A673 (cell line): ENCODE measurements around the gene SPI1. TPM values are rescaled to one million over a fixed set of nuclear protein-coding genes. Genes with fewer than 3 reads are reported as not detected.

Source experiments
- BruUV-seq: library from RNA; stranded (reverse); fragments of 400-500 nt; replicated peaks from 2 replicates; lab custom pipeline; 2021; lab: Mats Ljungman, UMichigan
- CTCF ChIA-PET: fragments of 300-600 bp; sonication (Branson Sonifier 250); formaldehyde crosslinking; loops from one replicate; lab custom pipeline; 2022; ENCODE audit warnings: antibody characterized with exemption; lab: Charles Lee
- POLR2A ChIA-PET: fragments of 300-600 bp; sonication (Branson Sonifier 250); formaldehyde crosslinking; loops from one replicate; lab custom pipeline; 2022; ENCODE audit warnings: antibody characterized with exemption; ENCODE audit not compliant: low non-redundant PET; lab: Charles Lee
- DNase-seq: peaks from one replicate; pipeline ENCODE4 v3.0.0-alpha.2; 2015; ENCODE audit warnings: low spot score
- H3K27ac ChIP-seq: fragments of 200-600 bp; sonication (generic); 2 replicates; pipeline ENCODE4 v1.5.1; 2016; ENCODE audit warnings: mixed run types, low read depth, mild to moderate bottlenecking, mixed read lengths, antibody characterized with exemption, low read length; ENCODE audit not compliant: poor library complexity, severe bottlenecking
- H3K27me3 ChIP-seq: fragments of 200-600 bp; sonication (generic); replicated peaks from 2 replicates; pipeline ENCODE4 v1.6.1; 2017; ENCODE audit warnings: mixed run types, low read depth, mild to moderate bottlenecking, mixed read lengths, antibody characterized with exemption, low read length; ENCODE audit not compliant: insufficient read depth, poor library complexity
- H3K36me3 ChIP-seq: fragments of 200-600 bp; sonication (generic); 2 replicates; pipeline ENCODE4 v1.6.1; 2016; ENCODE audit warnings: mixed run types, mild to moderate bottlenecking, mixed read lengths, antibody characterized with exemption, low read length; ENCODE audit not compliant: insufficient read depth, poor library complexity, severe bottlenecking
- H3K4me1 ChIP-seq: fragments of 200-600 bp; sonication (generic); 2 replicates; pipeline ENCODE4 v1.6.1; 2017; ENCODE audit warnings: mixed run types, mild to moderate bottlenecking, mixed read lengths, antibody characterized with exemption, low read length; ENCODE audit not compliant: insufficient read depth, poor library complexity, severe bottlenecking
- H3K4me3 ChIP-seq: fragments of 200-600 bp; sonication (generic); 2 replicates; pipeline ENCODE4 v1.5.1; 2016; ENCODE audit warnings: low read depth, mixed run types, mild to moderate bottlenecking, mixed read lengths, low read length; ENCODE audit not compliant: poor library complexity, severe bottlenecking
- H3K9me3 ChIP-seq: fragments of 200-600 bp; sonication (generic); 2 replicates; pipeline ENCODE4 v1.6.1; 2016; ENCODE audit warnings: mixed run types, low read depth, mild to moderate bottlenecking, mixed read lengths, antibody characterized with exemption, low read length; ENCODE audit not compliant: poor library complexity, severe bottlenecking
- EZH2 ChIP-seq: fragments of 200-600 bp; sonication (generic); IDR thresholded peaks from 2 replicates; pipeline ENCODE4 v1.6.1; 2017; ENCODE audit warnings: borderline replicate concordance, low read depth, mild to moderate bottlenecking, mixed read lengths, antibody characterized with exemption, low read length; ENCODE audit not compliant: poor library complexity, severe bottlenecking
- intact Hi-C: fragments of 100-400 bp; cut with micrococcal nuclease; formaldehyde crosslinking; loops from one replicate; pipeline ENCODE4 v1.10.0; 2022; ENCODE audit not compliant: unreplicated experiment
- total RNA-seq: library from RNA; stranded (reverse); gene quantifications from 2 replicates; pipeline ENCODE4 v1.2.3, GENCODE V29; 2021
- TF ChIP-seq, protein P1 (sequence below): fragments of 300-800, 200-600 bp; sonication (generic); conservative IDR thresholded peaks from 2 replicates; pipeline ENCODE4 v1.5.1; 2017; ENCODE audit warnings: low read depth, mild to moderate bottlenecking, antibody characterized with exemption, low read length, moderate library complexity, mixed read lengths

SPI1 gene
- total RNA-seq, 1 experiment from 2014 or later: not detected

DNA sequence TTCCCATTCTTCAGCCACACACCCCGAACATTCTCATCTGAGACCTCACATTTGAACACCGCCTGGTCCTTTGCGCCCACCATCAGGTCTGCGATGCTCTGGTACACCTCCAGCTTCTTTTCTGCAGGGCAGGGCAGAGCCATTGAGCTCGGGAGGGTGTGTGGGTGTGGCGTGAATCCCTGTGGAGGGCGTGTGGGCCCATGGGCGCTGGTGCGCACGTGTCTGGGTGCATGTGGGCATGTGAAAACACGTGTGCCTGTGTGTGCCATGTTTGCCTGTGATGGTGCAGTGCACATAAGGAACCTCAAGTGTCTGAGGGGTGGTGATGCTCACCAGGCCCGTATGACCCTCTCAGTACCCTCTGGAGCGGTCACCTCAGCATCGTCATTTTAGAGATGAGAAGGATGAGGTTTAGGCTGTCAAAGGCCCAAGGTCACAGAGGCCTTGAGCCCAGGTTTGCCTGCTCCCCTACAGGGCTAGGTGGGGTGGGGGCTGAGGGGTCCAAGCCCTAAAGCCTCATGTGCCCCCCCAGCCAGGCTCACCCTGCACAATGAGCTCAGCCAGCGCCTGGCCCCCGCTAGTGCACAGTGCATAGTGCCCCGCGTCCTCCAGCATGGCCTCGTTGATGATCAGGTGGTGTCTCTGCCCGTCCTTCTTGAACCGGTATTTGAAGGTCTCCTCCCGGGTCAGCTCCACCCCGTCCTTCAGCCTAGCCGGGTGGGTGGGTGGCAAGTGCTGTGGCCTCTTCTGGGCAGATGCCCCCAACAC lies 36.1 kb downstream of the SPI1 start:
- TF ChIP-seq, protein P1, sequence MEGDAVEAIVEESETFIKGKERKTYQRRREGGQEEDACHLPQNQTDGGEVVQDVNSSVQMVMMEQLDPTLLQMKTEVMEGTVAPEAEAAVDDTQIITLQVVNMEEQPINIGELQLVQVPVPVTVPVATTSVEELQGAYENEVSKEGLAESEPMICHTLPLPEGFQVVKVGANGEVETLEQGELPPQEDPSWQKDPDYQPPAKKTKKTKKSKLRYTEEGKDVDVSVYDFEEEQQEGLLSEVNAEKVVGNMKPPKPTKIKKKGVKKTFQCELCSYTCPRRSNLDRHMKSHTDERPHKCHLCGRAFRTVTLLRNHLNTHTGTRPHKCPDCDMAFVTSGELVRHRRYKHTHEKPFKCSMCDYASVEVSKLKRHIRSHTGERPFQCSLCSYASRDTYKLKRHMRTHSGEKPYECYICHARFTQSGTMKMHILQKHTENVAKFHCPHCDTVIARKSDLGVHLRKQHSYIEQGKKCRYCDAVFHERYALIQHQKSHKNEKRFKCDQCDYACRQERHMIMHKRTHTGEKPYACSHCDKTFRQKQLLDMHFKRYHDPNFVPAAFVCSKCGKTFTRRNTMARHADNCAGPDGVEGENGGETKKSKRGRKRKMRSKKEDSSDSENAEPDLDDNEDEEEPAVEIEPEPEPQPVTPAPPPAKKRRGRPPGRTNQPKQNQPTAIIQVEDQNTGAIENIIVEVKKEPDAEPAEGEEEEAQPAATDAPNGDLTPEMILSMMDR: no peak
- no peak for TF ChIP-seq EZH2
- Histone ChIP-seq H3K27ac (no peak overlapping the region), H3K9me3 (no peaks in the 10 kb centered on the region), H3K4me3 (no peak overlapping the region), H3K27me3 (no peaks in the 10 kb centered on the region), H3K4me1 (no peaks in the 10 kb centered on the region), H3K36me3 (no peaks in the 10 kb centered on the region)
- no peak for DNase-seq
- CTCF ChIA-PET: no interaction called here
- intact Hi-C loops: no loop called here
- POLR2A ChIA-PET: no interaction called here
- BruUV-seq: no TSS peak

DNA sequence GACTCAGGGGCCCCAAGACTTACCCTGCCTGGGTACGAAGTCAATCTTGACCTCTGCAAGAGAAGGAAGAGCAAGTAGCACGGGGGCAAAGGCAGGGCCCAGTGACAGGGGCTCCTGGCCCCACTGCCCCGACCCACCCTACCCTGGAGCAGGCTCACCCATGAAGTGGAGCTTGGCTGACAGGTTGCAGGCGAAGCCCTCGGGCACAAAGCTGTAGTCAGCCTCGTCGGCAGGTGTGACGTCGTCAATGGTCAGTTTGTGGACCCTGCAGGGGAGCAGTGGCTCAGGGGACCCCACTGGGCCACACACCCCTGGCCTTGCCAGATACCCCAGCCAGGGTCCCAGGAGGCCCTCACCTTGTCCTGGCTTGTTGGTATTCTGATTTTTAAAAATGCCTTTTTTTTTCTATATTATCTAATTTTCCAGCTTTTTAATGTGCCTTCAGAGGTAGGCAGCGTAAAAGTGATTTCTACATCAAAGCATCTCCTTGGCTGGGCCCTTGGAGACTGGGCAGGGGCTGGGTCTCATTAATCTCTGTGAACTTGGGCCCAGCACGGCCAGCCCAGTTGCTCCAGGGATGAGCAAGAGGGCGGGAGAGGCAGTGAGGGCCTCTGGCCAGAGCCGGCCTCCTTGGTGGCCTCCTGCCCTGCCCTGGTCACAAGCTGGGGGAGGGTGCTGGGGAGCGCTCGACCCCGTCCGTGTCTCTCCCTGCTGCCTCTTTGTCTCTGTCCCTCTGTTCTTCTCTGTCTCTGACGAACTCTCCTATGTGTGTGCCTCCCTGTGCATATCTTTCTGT lies 37.2 kb downstream of the SPI1 start:
- H3K4me3 ChIP-seq: no peak overlapping the region
- H3K4me1 ChIP-seq: no peaks in the 10 kb centered on the region
- H3K27ac ChIP-seq: no peak overlapping the region
- no peak for TF ChIP-seq EZH2
- TF ChIP-seq, protein P1: no peak
- no TSS peak for BruUV-seq
- intact Hi-C loops: no loop called here
- no peak for DNase-seq
- H3K9me3 ChIP-seq: no peaks in the 10 kb centered on the region
- POLR2A ChIA-PET: no interaction called here
- H3K27me3 ChIP-seq: no peaks in the 10 kb centered on the region
- CTCF ChIA-PET: no interaction called here
- H3K36me3 ChIP-seq: no peaks in the 10 kb centered on the region

DNA sequence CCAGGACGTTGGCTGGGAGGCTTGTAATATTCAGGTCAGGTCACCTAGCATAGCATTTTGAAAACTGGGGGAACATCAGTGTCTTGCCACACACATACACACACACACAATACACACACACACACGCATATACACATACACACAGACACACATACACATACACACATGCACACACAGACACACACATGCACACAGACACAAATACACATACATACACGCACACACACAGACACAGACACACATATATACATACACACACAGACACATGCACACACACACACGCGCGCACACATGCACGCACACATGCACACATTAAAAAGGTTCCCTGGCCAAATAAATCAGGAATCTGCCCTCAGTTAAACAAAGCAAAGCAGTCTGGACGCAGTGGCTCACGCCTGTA lies 38.3 kb downstream of the SPI1 start:
- Histone ChIP-seq H3K27ac (no peak overlapping the region), H3K4me3 (no peak overlapping the region), H3K36me3 (no peaks in the 10 kb centered on the region), H3K27me3 (no peaks in the 10 kb centered on the region), H3K4me1 (no peaks in the 10 kb centered on the region), H3K9me3 (no peaks in the 10 kb centered on the region)
- BruUV-seq: no TSS peak
- TF ChIP-seq, protein P1: no peak
- TF ChIP-seq EZH2: no peak
- DNase-seq: no peak
- CTCF ChIA-PET: no interaction called here
- POLR2A ChIA-PET: interaction anchor here (0.6 kb wide), 1 partner anchor 375 kb away, joined by 3 read pairs; the partner anchor contains the start of gene AGBL2
- intact Hi-C loops: no loop called here
